CD14-positive monocyte (primary cell): Measurements from ENCODE around the gene SDHAF4. TPM values are rescaled to one million over a fixed set of nuclear protein-coding genes. Genes with fewer than 3 reads are reported as not detected.
"Not testable (repeated sequence)": the region's sequence is repeated elsewhere in the genome, so short reads cannot be mapped to it uniquely, and the experiment has no call there.

Experiments
- DNase-seq, 3 donors: peaks; one replicate each; pipeline ENCODE4 v3.0.0-alpha.2; 2011 to 2022
- H2AFZ ChIP-seq: 2 replicates; pipeline ENCODE4 v1.6.0; 2012; ENCODE audit warnings: mild to moderate bottlenecking, low read depth, low read length, inconsistent platforms; ENCODE audit not compliant: insufficient read depth, poor library complexity, severe bottlenecking
- H3K27ac ChIP-seq, 2 donors: 1 replicate in 1 of 2; 2 replicates in 1 of 2; pipeline ENCODE4 v1.5.1; 2012 to 2013; ENCODE audit warnings: low read length in 2 of 2, control low read depth in 1 of 2, inconsistent platforms in 1 of 2, low read depth in 1 of 2, mild to moderate bottlenecking in 1 of 2
- H3K27me3 ChIP-seq, 2 donors: one replicate each; pipeline versions ENCODE4 v1.6.0 to v1.6.1; 2011 to 2013; ENCODE audit warnings: low read length in 2 of 2; ENCODE audit not compliant: control insufficient read depth in 2 of 2, insufficient read depth in 2 of 2
- H3K36me3 ChIP-seq, 2 donors: replicated peaks in 1 of 2; 1 replicate in 1 of 2; 2 replicates in 1 of 2; pipeline versions ENCODE4 v1.5.1 to v1.6.1; 2012 to 2013; ENCODE audit warnings: low read length in 2 of 2, control low read depth in 1 of 2, inconsistent platforms in 1 of 2, mild to moderate bottlenecking in 1 of 2; ENCODE audit not compliant: insufficient read depth in 2 of 2, control insufficient read depth in 1 of 2
- H3K4me1 ChIP-seq, 2 donors: 1 replicate in 1 of 2; 2 replicates in 1 of 2; pipeline versions ENCODE4 v1.5.1 to v1.6.1; 2012 to 2013; ENCODE audit warnings: low read length in 2 of 2, control low read depth in 1 of 2, inconsistent platforms in 1 of 2, mild to moderate bottlenecking in 1 of 2, moderate library complexity in 1 of 2; ENCODE audit not compliant: insufficient read depth in 2 of 2, control insufficient read depth in 1 of 2
- H3K4me2 ChIP-seq: replicated peaks from 2 replicates; pipeline ENCODE3; 2012; ENCODE audit warnings: low read length, moderate library complexity, mild to moderate bottlenecking; ENCODE audit not compliant: poor library complexity, severe bottlenecking; ENCODE audit errors: extremely low read depth
- H3K4me3 ChIP-seq, 3 experiments: fragments of 200-600 bp in 1 of 3; sonication (generic) in 1 of 3; replicated peaks in 1 of 3; 1 replicate in 2 of 3; 2 replicates in 1 of 3; pipeline ENCODE4 v1.5.1; 2011 to 2013; ENCODE audit warnings: low read length in 3 of 3, mild to moderate bottlenecking in 3 of 3, control low read depth in 2 of 3, low read depth in 2 of 3, inconsistent platforms in 1 of 3, moderate library complexity in 1 of 3
- H3K79me2 ChIP-seq: 2 replicates; pipeline ENCODE4 v1.6.0; 2012; ENCODE audit warnings: mild to moderate bottlenecking, control low read depth, inconsistent platforms, low read length, moderate library complexity; ENCODE audit not compliant: insufficient read depth
- H3K9ac ChIP-seq: 2 replicates; pipeline ENCODE4 v1.6.0; 2017; ENCODE audit warnings: low read length, mild to moderate bottlenecking; ENCODE audit not compliant: insufficient read depth, poor library complexity, severe bottlenecking
- H3K9me3 ChIP-seq, 2 donors: replicated peaks in 1 of 2; 1 replicate in 1 of 2; 2 replicates in 1 of 2; pipeline versions ENCODE4 v1.5.1 to v1.6.1; 2012 to 2013; ENCODE audit warnings: low read length in 2 of 2, control low read depth in 1 of 2; ENCODE audit not compliant: control insufficient read depth in 1 of 2, insufficient read depth in 1 of 2
- H4K20me1 ChIP-seq: 2 replicates; pipeline ENCODE4 v1.6.0; 2012; ENCODE audit warnings: mild to moderate bottlenecking, low read length, control low read depth, moderate library complexity; ENCODE audit not compliant: insufficient read depth
- H3K27ac Mint-ChIP-seq, 7 donors: one replicate each; pipeline ENCODE4 v1.8.0; 2020; ENCODE audit warnings: mild to moderate bottlenecking in 7 of 7, mixed read lengths in 7 of 7, moderate library complexity in 6 of 7, inconsistent platforms in 2 of 7
- H3K27me3 Mint-ChIP-seq, 3 donors: one replicate each; pipeline ENCODE4 v1.8.0; 2021 to 2022; ENCODE audit warnings: low read depth in 3 of 3, mild to moderate bottlenecking in 3 of 3, mixed read lengths in 3 of 3, moderate library complexity in 3 of 3, inconsistent platforms in 1 of 3
- H3K36me3 Mint-ChIP-seq, 2 donors: one replicate each; pipeline ENCODE4 v1.8.0; 2020; ENCODE audit warnings: mixed read lengths in 2 of 2, inconsistent platforms in 1 of 2, mild to moderate bottlenecking in 1 of 2
- H3K4me1 Mint-ChIP-seq: one replicate; pipeline ENCODE4 v1.8.0; 2020; ENCODE audit warnings: mild to moderate bottlenecking, mixed read lengths
- H3K4me3 Mint-ChIP-seq, 2 donors: one replicate each; pipeline ENCODE4 v1.8.0; 2020; ENCODE audit warnings: mild to moderate bottlenecking in 2 of 2, mixed read lengths in 2 of 2, moderate library complexity in 1 of 2
- H3K9me3 Mint-ChIP-seq, 7 donors: one replicate each; pipeline ENCODE4 v1.8.0; 2020 to 2022; ENCODE audit warnings: mixed read lengths in 7 of 7, mild to moderate bottlenecking in 6 of 7, moderate library complexity in 6 of 7, inconsistent platforms in 2 of 7
- CTCF ChIP-seq: fragments of 200-600 bp; IDR thresholded peaks from one replicate; pipeline ENCODE4 v1.8.0; 2022; ENCODE audit warnings: antibody characterized with exemption, mild to moderate bottlenecking
- WGBS: methylation state at CpG from one replicate; pipeline ENCODE4 v1.1.5; 2013; ENCODE audit warnings: missing lambda C conversion rate; ENCODE audit not compliant: insufficient coverage; 5-methylcytosine and 5-hydroxymethylcytosine counted together
- intact Hi-C, 2 donors: fragments of 100-400 bp; cut with micrococcal nuclease; formaldehyde crosslinking; loops; one replicate each; pipeline versions ENCODE4 v1.15.0 to v1.15.1; 2023
- polyA plus RNA-seq, 3 donors: library from polyadenylated mRNA; depleted of rRNA in 1 of 3; unstranded in 2 of 3; stranded (reverse) in 1 of 3; fragments of 300-500 nt in 2 of 3; fragments of >200 nt in 1 of 3; fragmentation: Illumina TruSeq in 2 of 3; gene quantifications; 1 replicate in 2 of 3; 2 replicates in 1 of 3; pipeline ENCODE4 v1.2.3, GENCODE V29; 2012 to 2021

Gene SDHAF4
- polyA plus RNA-seq, 3 donors: 1.5 to 8.3 (median 7.4) TPM

GRCh38 chr6:70609181-70609580, 42.5 kb downstream of the SDHAF4 start:
- H3K4me2 ChIP-seq, H3K9ac ChIP-seq, H3K36me3 Mint-ChIP-seq, H3K27me3 ChIP-seq, H3K27me3 Mint-ChIP-seq, intact Hi-C loops, H3K4me3 Mint-ChIP-seq, H3K4me1 Mint-ChIP-seq, H3K9me3 ChIP-seq, H3K27ac ChIP-seq, H3K79me2 ChIP-seq, H3K4me3 ChIP-seq, H3K36me3 ChIP-seq, DNase-seq, H3K4me1 ChIP-seq, H2AFZ ChIP-seq, H4K20me1 ChIP-seq, H3K27ac Mint-ChIP-seq: not testable (repeated sequence)
- 93% methylated on average over 7 of the region's 13 CpGs for WGBS
- H3K9me3 Mint-ChIP-seq: peaks cover 3 to 22% (median 10%) of the 10 kb centered on the region in 7 donors

- Mint-ChIP-seq H3K4me3 (no peak overlapping the region), H3K36me3 (no peaks in the 10 kb centered on the region), H3K4me1 (no peaks in the 10 kb centered on the region), H3K27ac (no peak overlapping the region), H3K9me3 (peaks cover 0 to 8% (median 2%) of the 10 kb centered on the region in 7 donors), H3K27me3 (peaks cover 4 to 5% (median 4%) of the 10 kb centered on the region in 3 donors)
- no peak for TF ChIP-seq CTCF
- WGBS: 60% methylated on average over 3 of the region's 3 CpGs
- no peaks in the 10 kb centered on the region for H3K79me2 ChIP-seq
- no peak overlapping the region for H3K4me2 ChIP-seq
- H4K20me1 ChIP-seq: no peaks in the 10 kb centered on the region
- no peak for DNase-seq
- no peaks in the 10 kb centered on the region for H3K36me3 ChIP-seq
- H3K27ac ChIP-seq: no peak overlapping the region
- no peaks in the 10 kb centered on the region for H3K27me3 ChIP-seq
- intact Hi-C loops: no loop called here
- no peak overlapping the region for H3K4me3 ChIP-seq
- no peak overlapping the region for H3K9ac ChIP-seq
- no peaks in the 10 kb centered on the region for H3K9me3 ChIP-seq
- no peak overlapping the region for H2AFZ ChIP-seq
- H3K4me1 ChIP-seq: no peaks in the 10 kb centered on the region
Measured at GRCh38 chr6:70616728-70617260, 50.1 kb downstream of the SDHAF4 start.
